Left ventricle myocardium superior (tissue), 1 donor: ENCODE results near the gene MEGF6. TPM values are rescaled to one million over a fixed set of nuclear protein-coding genes. Genes with fewer than 3 reads are reported as not detected.

ENCODE experiments used
- ATAC-seq: fragments of 200-7000 bp; cut with Tn5 transposase; one replicate; pipeline ENCODE4 v1.9.1; 2020; ENCODE audit warnings: mild to moderate bottlenecking, moderate library complexity
- DNase-seq: peaks from one replicate; pipeline ENCODE4 v3.0.0-alpha.2; 2020
- intact Hi-C: fragments of 100-400 bp; cut with micrococcal nuclease; formaldehyde crosslinking; loops from one replicate; pipeline ENCODE4 v1.11.0; 2022
- long read RNA-seq: library from polyadenylated mRNA; unstranded; transcript quantifications from one replicate; pipeline ENCODE4 v2.0.0, GENCODE V29; 2021
- total RNA-seq: library from RNA; stranded (reverse); fragmentation: NEBNext Ultra II Directional; extraction: Animal tissue kit (Norgen Biotek cat#: 25700); gene quantifications from one replicate; pipeline ENCODE4 v1.2.1, GENCODE V29; 2021
- donor health status: DM: no; HTN: yes; CAD: no; lungs with severe emphysema.

The MEGF6 gene, protein sequence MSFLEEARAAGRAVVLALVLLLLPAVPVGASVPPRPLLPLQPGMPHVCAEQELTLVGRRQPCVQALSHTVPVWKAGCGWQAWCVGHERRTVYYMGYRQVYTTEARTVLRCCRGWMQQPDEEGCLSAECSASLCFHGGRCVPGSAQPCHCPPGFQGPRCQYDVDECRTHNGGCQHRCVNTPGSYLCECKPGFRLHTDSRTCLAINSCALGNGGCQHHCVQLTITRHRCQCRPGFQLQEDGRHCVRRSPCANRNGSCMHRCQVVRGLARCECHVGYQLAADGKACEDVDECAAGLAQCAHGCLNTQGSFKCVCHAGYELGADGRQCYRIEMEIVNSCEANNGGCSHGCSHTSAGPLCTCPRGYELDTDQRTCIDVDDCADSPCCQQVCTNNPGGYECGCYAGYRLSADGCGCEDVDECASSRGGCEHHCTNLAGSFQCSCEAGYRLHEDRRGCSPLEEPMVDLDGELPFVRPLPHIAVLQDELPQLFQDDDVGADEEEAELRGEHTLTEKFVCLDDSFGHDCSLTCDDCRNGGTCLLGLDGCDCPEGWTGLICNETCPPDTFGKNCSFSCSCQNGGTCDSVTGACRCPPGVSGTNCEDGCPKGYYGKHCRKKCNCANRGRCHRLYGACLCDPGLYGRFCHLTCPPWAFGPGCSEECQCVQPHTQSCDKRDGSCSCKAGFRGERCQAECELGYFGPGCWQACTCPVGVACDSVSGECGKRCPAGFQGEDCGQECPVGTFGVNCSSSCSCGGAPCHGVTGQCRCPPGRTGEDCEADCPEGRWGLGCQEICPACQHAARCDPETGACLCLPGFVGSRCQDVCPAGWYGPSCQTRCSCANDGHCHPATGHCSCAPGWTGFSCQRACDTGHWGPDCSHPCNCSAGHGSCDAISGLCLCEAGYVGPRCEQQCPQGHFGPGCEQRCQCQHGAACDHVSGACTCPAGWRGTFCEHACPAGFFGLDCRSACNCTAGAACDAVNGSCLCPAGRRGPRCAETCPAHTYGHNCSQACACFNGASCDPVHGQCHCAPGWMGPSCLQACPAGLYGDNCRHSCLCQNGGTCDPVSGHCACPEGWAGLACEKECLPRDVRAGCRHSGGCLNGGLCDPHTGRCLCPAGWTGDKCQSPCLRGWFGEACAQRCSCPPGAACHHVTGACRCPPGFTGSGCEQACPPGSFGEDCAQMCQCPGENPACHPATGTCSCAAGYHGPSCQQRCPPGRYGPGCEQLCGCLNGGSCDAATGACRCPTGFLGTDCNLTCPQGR (N-terminal part only)
- total RNA-seq, result 11.6 TPM
- long read RNA-seq, partial matches to known transcripts, result 6 of 21 reads
- long read RNA-seq, other reads (novel, unspliced or antisense), result 12 of 21 reads

DNA sequence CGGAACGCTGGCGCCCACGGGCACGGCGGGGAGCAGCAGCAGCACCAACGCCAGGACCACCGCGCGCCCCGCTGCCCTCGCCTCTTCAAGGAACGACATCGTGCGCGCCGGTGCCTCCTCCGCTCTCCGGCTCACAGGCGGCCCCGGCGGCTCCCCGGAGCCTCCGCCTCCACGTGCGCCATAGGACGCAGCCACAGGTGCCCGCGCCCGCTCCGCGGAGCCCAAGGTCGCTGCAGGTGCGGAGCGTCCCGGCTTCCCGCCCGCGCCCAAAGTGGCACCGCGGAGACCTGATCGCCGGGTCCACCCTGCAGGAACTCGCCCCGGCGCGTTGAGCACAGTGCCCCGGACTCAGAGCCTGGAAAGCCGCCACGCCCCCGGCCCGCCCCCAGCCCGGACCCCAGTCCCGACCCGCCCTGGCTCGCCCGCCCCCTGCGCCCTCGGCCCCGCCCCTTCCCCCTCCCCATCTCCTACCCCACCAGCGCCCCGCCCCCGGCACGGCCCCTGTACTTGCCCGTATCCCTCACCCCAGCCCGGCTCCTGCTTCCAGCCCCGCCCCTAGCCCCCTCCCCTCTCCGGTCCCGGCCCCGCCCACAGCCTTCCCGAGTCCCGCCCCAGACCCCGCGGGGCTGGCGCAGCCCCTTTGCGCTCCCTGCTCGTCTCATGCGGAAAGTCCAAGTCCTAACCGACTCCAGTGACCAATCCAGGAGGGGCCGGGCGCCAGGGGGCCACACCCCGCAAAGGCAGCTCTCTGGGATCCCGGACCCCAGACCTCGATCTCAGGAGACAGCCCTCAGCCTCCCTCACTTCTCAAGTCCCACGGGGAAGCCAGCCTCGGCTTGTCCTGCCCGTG lies at the start of gene MEGF6:
MEGF6 (minus strand) TSS at position 339 of the 850 bp plus-strand sequence; CDS start at position 99, 240 bp downstream.
- intact Hi-C loops, result no loop called here

DNA sequence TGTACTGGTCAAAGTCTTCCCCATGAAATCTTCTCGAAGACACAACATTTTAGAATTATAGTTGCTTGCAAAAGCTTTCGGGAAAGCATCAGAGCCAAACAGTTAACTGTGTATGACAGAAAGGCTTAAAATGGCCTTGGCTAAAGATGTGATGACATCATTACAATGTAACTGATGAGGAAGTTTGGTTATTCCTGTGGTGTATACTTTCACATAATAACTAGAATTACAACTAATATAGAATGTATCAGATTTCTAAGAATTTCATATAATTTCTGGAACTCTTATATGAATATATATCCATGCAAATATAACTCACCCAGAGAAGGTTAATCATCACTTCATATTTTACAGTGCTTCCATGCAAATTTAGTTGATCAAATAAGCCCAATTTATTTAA lies 49.4 kb upstream of the MEGF6 start:
- ATAC-seq, result no peak
- intact Hi-C loops, result no loop called here
- DNase-seq, result no peak

More for the DNA sequence above, at the start of gene MEGF6:
- ATAC-seq (peak; percentile 76), DNase-seq (peak; percentile 65)

- ATAC-seq (no peak), DNase-seq (no peak)
- intact Hi-C loops, result no loop called here
These were observed 47.8 kb upstream of the MEGF6 start for GRCh38 chr1:3659093-3659492.

GRCh38 chr1:3658231-3658615 lies 46.9 kb upstream of the MEGF6 start:
- intact Hi-C loops, result no loop called here
- DNase-seq (no peak), ATAC-seq (no peak)

DNA sequence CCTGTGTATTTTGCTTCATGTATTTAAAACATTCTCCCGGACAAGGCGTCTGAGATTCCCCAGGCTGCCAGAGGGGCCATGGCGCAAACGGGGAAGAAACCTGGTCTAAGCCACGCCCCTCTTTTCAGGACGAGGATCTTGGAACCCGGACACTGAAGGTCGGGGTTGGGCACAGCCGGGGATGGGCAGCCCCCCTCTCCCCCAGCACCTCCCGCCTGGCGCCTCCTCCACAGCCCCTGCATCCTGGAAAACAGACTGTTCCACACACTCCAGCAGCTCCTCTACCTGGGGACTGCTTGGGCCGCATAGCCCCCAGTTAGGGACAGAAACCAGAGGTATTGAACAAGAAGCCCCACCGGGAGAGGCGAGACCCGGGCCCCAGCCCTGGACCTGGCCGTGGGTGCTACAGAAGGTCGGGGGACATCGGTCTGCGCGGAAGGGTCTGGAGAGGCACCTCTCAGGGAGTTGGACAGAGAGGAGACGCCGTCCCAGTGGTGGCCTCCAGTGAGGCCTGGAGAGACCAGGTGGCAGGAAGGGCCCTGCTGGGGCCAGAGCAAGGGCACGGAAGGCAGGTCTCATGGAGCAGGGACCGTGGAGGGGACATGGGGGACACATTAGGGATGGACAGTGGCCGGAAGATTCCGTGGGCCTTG lies 46.4 kb upstream of the MEGF6 start:
- ATAC-seq, result no peak
- no peak for DNase-seq
- intact Hi-C loops, result no loop called here

- ATAC-seq, result no peak
- intact Hi-C loops, result no loop called here
- no peak for DNase-seq
These were observed 45.8 kb upstream of the MEGF6 start for GRCh38 chr1:3657096-3657475.

- intact Hi-C loops, result no loop called here
- DNase-seq, result no peak
- ATAC-seq, result no peak
These were observed 45.3 kb upstream of the MEGF6 start for GRCh38 chr1:3656450-3657095.

DNA sequence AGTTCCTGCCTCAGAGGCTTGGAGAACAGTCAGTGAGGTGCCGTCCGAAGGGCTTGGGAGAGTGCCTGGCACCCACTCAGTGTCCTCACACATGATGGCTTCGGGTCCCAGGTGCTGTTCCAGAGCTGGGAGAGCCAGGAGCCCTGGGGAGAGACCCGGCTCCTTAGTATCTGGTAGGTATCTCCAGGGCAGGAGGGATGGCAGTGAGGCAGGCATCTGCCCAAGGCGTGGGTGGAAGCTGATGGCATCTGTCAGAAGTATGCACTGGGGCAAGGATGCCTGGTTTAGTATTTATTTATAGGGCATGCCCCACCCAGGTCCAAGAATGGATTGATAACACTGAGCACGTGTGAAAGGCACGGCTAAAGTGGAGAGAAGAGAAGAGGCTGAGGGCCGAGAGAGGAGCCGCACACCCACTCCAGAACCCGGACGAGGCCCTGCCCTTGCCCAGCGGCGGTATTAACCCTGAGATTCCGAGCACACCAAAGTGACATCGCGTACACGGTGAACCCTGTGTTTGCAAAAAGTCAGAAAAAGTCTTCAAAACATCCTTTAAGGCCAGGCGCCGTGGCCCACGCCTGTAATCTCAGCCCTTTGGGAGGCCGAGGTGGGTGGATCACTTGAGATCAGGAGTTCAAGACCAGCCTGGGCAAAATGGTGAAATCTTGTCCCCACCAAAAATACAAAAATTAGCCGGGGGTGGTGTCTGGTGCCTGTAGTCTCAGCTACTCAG lies 43.4 kb upstream of the MEGF6 start:
- intact Hi-C loops, result no loop called here
- ATAC-seq (peak; percentile 69), DNase-seq (no peak)

- ATAC-seq (no peak), DNase-seq (no peak)
- intact Hi-C loops, result no loop called here
These were observed 41.9 kb upstream of the MEGF6 start for GRCh38 chr1:3653286-3653618.

DNA sequence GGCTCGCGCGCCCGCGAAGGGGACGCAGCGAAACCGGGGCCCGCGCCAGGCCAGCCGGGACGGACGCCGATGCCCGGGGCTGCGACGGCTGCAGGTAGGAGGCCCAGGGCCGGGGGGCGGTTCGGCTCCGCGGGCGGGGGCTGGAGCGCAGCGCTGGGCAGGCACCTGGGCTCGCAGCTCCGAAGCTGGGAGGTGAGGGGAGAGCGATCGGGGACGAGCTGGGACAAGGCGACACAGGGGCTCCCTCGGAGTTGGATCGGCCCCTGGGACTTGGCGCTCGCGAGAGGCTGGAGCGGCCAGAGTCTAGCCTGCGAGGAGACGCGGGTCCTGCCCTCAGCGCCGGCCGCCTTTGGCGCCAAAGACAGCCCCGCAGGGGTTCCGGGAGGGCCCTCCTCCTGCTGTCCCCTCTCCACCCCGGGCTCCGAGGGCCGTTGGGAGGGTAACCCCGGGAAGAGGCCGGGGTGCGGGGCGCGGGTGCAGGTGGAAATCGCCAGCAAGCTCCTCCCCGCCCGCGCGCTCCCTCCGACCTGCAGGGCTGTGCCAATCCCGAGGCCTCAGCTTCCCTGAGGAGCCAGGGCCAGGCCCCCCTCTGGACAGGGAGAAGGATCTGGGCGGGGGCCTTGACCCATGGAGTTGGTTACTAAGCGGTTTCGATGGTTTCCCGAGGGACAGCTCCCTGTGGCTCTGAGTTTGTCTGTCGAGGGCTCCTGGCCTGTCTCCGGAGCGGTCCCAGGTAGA lies 41.4 kb upstream of the MEGF6 start:
- no peak for ATAC-seq
- no peak for DNase-seq
- intact Hi-C loops, result no loop called here

GRCh38 chr1:3651930-3652547 lies 40.7 kb upstream of the MEGF6 start, which contains the start of gene TP73:
TP73 (plus strand) TSS chr1:3652516; CDS start chr1:3682366, 29,850 bp downstream.
- DNase-seq (no peak), ATAC-seq (no peak)

DNA sequence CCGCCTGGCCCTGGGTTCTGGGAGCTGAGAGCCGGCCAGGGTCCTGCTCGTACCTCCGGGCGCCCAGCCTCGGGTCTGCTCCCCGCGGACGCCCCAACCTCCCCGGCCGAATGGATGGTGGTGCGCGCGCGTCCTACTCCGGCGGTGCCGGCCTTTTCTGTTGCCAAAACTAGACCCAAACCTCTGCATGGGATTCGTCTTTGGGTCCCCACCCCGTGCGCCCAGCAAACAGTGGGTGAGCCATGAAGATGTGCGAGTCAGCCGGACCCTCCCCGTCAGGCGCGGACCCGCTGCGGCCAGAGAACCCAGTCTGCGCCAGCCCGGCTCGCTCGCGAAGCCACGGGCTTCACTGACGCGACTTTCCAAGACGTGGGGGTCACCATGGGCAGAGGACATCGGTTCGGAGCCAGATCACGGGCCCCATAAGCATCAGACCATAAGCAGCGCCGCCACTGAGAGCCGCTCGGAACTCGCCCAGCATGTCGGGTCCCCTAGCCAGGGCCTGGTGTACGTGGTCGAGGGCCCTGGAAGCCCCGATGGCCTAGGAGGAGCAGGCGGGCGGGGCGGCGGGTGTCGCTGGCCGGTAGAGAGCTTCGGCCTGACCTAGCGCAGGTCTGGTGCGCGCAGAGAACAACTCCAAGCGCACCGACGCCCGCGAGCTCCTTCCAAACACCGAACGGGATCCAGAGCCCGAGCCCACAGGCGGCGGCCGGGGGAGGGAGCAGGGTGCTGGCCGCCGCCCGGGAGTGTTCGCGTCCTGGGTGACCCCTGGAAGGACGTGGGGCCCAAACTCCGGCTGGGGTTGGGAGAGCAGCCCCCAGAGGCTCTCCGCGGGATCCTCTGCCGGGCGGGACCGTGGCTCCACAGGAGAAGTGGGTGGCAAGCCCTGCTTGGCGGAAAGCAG lies 40.0 kb upstream of the MEGF6 start:
- DNase-seq (no peak), ATAC-seq (no peak)
- intact Hi-C loops, result no loop called here

More at GRCh38 chr1:3651930-3652547, 40.7 kb upstream of the MEGF6 start, which contains the start of gene TP73:
- intact Hi-C loops, result no loop called here

DNA sequence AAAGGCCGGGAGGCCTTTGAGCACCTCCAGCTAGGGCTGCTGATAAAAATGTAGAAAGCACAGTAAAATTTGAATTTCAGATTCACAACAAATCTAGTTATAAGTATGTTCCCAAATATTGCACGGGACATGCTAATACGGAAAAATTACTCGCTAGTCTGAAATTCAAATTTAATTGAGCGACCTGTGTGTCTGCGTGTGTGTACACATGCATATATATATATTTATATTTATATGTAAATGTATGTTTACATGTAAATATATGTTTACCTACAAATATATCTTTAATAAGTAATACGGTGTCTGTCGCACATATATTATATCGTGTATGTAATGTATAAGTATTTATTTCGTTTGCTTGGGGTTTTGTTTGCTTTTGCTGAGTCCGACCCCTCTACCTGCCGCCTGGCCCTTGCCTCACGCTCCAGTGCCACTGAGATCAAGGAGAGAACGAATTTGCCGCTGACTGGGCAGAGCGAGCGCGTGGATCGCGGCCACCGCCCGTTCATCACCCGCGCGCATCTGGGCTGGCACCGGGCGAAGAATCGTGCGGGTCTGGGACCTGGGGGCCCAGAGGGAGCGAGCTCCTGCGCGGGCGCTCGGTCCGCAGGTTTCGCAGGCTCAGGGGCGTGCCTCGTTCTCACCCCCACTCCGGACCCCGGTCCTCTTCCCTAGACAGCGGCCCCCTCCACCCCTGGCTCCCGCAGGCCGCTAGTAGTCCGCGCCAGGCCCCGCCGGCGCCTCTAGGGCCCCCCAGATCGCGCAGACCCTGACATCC lies 39.1 kb upstream of the MEGF6 start:
- no peak for DNase-seq
- intact Hi-C loops, result no loop called here
- ATAC-seq, result no peak
